Bone marrow (tissue), 2 donors: ENCODE measurements around the gene ITPR1.

Experiments used
- DNase-seq, 2 donors: peaks; one replicate each; lab custom pipeline; 2025; lab: John Stamatoyannopoulos, UW

Gene ITPR1

DNA sequence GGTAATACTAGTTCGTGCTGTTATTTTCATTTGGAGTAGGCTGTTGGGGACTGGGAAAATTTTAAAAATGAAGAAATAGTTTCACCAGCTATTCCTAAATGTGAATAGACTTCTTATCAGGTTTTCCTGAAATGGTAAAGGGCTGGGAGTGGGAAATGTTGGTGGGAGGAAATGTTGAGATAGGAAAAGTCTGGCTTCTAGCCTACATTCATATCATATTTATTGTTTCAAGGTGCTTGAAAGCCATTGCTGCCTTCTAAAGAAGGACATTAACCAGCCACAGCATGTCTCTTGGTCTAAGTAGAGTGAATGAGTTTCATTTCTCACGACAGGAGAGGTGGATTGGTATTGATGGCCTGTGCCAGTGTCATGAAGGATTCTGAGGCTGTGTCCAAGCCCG, 288.9 kb downstream of the ITPR1 start:
- no peak for DNase-seq

DNA sequence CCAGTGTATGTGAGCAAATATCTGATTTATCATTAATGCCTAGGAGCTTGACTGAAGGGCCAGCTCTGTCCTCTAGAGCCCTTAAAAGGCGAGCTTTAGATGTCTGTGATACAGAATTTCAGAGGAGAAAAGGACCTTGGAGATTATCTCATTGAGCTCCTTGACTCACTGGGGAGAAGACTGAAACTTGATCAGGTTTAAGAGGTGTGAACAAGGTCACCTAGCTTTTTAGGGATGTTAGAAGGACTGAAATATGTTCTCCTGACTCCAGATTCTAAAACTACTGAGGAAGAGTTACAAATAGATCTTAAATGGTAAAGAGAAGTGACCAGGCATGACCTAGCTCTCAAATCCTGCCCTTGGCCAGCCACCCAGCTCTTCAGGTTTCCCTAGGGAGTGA, 292.4 kb downstream of the ITPR1 start:
- no peak for DNase-seq

DNA sequence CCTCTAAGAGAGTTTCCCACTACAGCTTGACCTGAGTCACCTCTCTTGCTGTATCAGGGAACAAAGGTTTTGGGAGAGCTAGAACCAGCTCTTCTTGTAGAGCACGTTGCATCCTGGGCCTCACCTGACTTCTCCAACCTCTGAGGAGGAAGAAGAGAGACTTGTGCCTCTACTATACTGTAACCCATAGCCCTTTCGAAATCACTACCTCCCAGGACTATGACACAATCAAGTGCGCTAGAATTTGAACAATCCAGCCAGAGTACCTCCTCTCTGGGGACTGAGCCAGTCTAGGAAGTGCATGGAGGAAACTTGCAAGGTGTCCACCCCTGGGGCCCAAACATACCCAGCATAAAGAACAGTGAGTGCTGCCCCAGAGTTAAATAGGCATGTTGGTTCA, 293.3 kb downstream of the ITPR1 start:
- no peak for DNase-seq

DNA sequence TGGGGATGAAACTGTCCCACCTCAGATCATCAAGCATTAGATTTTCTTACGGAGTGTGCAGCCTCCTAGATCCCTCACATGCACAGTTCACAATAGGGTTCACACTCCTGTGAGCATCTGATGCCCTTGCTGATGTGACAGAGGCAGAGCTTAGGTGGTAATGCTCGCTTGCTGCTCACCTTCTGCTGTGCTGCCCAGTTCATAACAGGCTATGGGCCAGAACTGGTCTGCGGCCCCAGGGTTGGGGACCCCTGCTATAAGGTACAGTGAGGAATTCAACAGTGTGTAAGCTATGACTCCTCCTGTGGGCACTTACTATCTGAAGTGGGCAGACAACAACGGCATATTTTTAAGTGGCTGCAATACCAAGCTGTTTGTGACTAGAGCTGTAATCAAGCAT, 298.2 kb downstream of the ITPR1 start:
- no peak for DNase-seq

DNA sequence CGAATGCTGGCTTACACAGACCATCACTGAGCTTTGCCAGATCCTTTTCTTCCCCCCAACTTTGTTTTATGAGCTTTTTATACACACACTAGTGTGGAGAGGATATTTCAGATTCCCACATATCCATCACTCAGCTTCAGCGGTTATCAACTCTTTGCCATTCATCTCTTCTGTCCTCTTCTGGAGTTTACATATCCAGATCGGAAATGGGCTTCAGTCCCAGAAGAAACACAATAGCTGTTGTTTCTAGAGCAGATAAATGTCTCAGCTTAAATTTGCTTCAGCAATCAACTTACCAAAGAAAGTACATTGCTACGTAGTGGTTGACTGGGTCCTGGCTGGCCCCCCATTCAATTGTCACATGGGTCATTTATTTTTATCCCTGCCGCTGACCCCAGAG, 300.2 kb downstream of the ITPR1 start:
- DNase-seq, result no peak

DNA sequence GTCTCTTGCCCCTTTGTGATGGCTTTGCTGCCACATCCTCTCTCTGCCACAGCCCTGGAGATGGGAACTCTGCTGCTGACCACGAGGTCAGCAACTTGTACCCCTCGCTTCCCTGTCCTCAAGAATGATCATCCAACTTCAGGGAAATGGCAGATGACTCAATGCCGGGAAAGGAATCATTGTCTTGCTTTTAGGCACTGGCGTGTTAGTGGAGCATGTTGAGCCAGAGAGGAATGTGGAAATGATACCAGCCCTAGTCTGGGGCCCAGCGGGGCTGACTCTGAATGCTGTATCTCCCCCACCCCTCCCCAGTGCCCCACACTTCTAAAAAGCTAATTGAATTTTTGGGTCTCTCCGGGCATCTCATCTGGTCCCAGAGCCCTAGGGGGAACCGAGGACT, 301.2 kb downstream of the ITPR1 start:
- no peak for DNase-seq

DNA sequence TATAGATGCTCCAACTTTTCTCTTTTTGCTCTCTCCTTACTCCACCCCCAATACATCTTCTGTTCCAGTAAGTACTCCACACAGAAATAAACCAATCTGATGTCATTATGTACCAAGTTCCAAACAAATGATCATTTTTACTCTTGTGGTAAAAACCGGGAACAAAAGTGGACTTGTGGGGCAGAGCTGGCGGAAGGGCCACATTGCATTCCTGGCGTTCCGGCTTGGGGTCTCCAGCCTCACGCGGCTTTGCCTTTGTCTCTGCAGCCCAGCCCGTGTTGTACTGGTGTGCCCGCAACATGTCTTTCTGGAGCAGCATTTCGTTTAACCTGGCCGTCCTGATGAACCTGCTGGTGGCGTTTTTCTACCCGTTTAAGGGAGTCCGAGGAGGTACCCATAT, 301.6 kb downstream of the ITPR1 start:
- DNase-seq, result no peak

DNA sequence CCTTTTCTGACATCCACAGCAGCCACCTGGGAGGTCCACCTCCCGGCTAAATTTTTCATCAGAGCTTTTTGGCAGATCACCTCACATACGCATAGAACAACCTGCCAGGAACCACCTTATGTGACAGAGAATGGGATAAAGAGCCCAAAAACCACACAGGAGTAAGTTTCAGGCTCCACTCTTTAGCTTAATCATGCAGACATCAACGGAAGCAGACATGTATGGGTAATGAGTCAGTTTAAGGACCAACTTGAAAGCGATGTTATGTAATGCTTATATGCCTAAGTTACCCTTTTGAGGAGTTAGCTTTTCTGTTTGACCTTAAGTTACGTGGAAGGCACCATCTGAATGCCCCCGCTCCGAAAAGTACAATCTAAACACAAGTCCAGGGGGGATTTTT, 302.8 kb downstream of the ITPR1 start:
- no peak for DNase-seq

DNA sequence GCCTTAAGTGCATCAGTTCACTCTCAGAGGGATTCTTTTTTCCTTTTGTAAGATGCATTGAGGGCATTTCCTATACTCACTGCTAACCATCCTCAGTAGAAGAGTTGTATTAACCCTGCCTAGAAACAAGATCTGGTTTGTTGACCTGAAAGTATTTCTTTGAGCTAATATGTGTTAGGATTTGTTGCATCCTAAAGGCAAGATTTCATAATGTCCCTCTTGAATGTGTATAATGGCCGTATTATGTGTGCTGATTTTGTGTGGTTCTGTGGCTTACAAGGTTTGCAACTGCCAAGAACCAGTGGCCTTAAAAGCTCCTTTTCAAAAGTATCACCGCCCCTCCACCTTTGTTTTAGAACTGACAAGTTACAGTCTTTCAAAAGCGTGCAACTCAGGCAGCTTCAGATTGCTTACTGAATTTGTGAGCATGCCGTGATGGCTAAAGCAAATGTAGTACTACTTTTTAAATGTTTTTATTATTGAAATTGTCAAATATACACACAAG, 304.1 kb downstream of the ITPR1 start:
- no peak for DNase-seq

DNA sequence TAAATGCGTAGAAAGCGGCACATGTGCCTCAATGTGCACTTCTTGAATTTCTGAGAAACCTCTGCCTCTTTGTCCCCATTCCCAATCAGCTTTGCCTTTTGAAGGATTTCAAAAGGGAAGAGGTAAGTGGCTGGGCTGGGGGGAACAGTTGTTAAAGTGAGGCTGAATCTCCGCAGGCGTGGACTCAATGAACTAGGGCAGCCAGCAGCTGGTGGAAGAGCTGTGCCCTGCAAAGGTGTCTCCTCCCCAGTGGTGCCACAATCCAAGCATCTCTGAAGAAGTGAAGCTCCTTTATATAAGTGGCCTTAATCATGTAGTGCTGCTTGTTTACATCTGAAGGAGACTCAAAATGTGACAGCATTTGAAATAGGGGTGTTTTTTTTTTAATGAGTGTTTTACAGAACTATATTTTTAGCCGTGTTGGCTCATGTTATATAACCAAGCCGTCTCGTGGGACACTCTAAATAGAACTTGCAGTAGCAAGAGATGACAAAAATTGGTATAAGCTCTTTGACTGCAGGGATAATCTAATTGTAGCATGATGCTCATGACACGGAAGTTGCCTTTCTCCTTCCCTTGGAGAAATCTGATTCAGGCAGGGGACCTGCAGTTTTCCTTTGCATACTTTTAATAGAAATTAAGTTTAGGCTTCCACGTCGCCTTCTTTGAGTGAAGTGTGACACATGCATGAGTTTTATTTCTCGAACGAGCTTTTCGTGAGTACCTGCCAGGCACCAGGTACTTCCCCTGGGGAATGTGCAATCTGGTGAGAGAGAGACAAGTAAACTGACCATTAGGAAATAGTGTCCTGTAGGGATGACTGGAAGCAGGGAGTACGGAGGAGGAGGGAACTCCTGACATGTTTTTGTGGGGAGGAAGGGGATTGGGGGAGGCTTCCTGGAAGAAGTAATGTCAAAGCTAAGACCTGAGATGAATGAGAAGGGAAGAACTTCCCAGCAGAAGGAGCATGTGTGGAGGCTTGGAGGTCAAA, 306.4 kb downstream of the ITPR1 start:
- no peak for DNase-seq

DNA sequence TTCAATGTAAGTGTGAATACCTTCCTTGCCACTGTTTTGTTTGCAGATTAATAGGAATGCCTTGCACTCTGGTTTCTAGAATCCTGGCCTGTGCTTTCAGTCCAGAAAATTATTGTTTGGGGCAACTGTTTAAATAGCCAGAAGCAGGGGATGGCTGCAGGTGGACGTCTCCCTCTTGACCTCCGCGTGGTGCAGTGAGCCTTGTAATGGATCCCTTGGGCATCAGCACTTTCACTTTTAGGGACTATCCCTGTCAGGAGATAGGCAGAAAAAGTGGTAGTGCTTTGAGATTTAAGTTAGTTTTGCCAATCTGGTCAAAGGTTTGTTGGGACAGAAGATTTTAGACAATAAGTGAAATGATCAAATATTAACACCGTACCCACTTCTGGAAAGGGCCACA, 307.4 kb downstream of the ITPR1 start:
- no peak for DNase-seq

DNA sequence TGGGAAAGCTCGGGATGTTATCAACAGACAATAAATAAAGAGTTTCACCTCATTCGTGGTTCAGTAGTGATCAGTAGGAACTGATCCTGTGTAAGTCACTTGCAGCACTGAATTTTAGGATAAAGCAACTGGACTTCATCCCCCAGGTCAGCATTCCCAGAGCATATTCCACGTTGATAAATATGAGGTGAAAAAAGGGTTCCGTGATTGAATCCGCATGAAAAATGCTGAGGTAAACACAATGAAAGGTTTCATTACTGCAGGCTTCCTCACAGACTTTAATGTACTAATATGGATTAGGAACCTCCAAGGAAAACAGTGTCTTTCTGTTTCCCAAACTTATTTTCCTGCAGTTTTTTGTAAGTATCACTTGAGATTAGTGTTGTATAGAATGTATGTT, 308.7 kb downstream of the ITPR1 start:
- no peak for DNase-seq

DNA sequence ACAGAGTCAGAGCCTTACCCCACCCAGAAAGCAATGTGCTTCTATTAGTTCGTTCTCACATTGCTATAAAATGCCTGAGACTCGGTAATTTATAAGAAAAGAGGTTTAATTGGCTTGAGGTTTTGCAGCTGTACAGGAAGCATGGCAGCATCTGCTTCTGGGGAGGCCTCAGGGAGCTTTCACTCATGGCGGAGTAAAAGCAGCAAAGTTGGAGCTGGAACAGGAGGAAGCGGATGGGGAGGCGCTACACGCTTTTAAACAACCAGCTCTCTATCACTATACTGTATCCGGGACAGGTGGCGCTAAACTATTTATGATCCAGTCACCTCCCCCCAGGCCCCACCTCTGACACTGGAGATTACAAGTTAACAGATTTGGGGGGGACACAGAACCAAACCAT, 309.8 kb downstream of the ITPR1 start:
- DNase-seq, result no peak

DNA sequence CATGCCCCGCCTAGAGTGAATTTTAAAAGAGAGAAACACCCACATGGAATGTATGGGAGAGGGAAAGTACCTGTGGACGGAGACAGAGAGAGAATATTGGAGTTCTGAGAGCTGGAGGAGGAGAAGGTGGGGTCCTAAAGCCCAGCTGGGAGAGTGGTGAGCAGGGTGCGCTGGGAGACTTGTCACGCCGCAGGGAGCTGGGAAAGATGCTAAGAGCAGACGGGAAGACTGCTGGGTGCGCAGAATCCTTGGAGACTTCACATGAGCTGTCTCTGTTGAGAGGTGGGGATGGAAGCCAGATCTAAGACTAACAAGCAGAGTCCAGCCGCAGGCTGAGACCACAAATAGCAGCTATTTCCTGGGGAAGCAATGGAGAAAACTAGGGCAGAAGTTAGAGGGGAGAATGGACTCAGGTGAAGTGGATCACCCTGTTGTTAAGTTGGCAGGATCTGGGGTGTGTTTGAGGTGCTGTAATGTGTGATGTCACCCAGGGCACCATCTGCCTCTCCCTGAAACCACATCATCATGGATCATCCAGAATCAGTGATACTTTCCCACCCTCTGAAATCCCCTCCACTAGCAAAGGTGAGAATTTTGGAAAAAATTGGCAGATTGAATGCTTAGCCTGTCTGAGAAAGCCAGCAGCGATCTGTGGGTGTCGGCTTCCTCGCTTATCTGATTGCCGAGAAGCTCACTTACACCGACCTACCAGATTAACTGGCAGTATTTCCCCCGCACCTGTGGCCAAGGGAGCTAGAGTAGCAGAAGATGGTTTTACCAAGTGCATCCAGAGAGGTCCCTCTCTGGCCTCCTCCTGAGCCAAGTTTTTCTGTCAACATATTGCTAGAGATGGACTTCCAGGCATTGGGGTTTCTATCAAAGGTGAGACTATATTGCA, 311.3 kb downstream of the ITPR1 start:
- DNase-seq, result no peak

DNA sequence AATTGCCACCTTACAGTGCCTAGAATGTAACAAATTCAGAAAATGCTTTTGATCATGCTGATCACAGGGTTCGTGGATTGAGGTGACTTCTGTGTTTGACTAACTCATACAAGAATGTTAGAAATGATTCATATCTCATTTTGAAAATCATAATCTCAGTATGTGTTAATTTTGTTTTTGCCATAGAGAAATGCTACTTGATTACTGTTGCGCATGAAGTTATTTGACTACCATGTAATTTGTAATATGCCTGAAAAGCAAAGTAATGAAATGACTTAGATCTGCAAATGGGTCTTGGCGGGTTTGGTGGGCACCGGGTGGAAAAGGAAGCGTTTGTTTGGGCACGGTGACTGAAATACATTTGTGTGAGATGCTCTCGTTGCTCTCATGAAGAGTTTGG, 312.5 kb downstream of the ITPR1 start:
- DNase-seq, result no peak

DNA sequence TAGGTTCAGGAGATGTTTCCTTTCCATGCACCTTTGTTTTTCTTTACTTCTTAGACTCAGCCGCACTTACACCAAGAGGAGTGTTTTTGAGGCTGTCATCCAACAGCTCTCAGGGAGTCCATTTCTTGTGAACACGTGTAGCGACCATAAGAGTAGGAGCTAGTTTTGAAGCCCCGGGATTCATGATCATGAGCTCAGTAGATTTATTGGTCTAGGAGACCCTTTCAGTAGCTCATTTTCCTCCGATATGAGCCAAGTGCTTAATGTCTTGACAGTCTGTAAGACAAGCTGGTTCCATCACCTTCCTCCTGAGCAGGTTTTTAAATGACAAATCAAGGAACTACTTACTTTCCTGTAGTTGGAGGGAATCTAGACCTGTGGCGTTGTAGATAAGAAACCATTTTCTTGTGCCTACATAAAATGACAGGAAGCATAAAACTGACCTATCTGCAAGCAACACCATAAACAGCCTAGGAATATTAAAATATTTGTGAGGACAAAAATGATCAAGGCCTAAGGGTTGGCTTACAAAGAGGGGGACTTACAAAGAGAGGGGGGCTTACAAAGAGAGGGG, 313.5 kb downstream of the ITPR1 start:
- no peak for DNase-seq

DNA sequence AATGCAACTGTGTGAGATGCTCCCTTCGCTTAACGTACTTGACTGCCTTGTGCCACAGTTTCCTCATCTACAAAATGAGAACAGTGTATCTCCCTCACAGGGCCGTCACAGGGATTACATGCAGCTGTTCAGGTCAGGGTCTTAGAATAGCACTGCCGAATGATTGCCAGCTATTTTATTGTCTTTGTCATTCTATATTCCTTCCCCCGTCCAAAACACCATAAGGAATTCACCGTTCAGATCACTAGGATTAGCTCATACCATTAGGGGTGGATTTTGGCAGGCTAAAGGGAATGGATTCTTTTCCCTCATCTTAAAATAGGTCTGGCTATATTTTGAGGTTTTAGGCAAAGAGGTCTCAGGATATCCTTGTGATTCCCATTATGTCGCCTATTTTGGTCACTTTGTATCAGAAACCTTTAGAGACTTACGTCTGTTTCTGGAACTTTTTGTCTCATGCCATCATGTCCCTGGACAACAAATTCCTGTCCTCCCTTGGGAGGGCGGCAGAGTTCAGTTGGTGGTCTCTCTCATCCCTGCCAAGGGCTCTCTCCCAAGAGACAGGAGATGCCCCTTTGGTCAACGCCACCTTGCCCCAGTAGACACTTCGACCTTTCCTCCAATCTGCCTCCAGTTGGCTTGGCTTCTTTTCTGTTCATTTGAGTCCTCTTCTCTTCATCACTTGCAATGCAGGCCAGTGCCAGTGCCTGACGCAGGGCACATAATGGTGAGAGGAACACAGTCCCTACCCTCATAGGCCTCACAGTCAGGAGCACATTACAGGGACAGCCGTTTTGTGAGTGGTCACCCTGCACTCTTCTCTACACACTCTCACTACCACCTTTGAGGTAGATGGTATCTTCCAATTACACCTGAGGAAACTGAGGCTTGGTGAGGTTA, 314.5 kb downstream of the ITPR1 start:
- DNase-seq, result no peak

DNA sequence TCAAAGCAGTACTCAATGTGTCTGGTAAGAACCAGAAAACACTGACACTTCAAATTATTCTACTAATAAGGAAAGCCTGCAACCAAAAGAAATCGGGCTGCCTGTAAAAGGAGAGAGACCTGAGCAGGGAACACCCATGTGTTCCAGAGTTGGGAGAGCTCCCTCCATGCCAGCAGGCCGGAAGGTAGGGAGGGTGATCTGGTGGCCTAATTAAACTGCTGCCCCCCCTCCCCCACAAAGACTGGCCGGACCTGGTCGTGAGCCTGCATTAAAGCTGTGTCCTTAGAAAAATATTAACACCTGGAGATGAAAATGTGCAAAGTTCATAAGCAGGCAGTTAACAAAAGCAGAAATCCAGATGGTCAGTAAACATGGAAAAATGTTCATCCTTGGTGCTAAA, 315.5 kb downstream of the ITPR1 start:
- no peak for DNase-seq

DNA sequence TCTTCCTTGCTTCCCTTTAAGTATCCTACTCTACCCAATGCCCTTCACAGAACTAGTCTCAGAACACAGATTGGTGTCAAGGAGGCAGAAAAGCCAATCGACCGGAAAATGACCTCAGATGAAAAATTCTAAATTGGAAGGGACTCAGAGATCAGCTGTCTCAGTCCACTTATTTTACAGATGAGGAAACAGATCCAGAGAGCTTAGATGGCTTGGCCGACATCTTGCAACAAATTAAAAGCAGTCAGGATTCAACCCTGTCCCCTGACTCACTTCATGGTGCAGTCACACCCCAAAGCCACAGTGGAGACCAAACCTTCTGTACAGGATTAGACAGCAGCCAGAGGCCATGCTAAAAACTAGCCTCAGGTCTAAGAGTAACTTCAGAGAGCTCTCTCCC, 316.8 kb downstream of the ITPR1 start:
- DNase-seq, result no peak

DNA sequence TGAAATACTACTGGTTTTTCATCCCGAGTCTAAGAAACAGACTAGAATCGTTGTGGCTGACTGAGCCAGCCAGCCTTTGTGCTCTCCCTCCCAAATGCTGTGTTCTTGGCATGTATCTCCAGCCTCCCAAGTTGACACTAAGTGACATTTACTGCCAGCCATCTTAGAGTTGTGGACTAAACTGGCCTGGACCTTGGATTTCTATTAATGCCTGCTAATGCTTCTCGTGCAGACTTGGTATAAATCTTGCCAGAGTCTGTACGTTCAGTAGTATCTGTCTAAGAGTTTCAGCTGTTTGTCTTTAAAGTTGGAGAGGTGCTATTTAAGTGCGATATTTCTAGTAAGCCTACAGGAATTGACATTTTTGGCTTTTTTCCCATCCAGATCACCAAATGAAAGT, 319.4 kb downstream of the ITPR1 start:
- DNase-seq, result no peak

DNA sequence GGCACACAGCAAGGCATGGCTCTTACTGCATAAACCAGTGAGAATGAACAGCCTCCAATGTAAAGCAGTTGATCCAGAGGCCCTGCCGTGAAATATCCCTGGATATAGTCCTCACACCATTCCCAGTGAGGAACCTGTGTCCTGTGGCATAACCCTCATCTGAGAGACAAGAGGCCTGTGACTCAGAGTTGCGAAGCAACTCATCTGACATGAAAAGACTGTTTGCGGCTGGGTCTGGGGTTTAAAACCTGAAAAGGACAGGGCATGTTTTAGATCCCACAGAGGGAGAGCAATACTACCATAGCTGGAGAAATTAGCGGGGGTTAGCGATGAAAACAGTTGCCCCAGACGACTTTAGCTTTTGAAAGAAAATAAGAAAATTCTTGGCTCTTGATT, 320.8 kb downstream of the ITPR1 start:
- no peak for DNase-seq
